HG03565 (cell line): ENCODE data around the gene STK33.
"Not testable (repeated sequence)": the region's sequence is repeated elsewhere in the genome, so short reads cannot be mapped to it uniquely, and the experiment has no call there.

Source experiments
- ATAC-seq: cut with Tn5 transposase; IDR thresholded peaks from one replicate; pipeline ENCODE4 v1.9.1; 2021; ENCODE audit warnings: mild to moderate bottlenecking, moderate library complexity; ENCODE audit not compliant: unreplicated experiment

The STK33 gene

DNA sequence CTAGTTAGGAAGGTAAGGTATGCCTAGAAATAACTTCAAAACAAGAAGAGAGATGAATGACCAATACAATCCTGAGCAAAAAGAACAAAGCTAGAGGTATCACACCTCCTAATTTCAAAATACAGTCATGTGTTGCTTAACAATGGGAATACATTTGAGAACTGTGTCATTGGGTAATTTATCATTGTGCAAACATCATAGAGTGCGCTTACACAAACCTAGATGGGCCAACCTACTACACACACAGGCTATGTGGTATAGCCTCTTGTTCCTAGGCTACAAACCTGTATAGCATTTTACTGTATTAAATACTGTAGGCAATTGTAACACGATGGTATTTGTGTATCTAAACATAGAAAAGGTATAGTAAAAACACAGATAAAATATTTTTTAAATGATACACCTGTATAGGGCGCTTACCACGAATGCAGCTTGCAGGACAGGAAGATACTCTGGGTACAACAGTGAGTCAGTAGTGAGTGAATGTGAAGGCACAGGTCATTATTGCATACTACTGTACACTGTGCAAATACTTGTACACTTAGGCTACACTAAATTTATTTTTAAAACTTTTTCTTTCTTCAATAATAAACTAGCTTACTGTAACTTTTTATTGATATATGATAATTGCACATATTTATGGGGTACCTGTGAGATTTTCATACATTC lies 48.2 kb downstream of the STK33 start:
- no peak for ATAC-seq

- no peak for ATAC-seq
Observed at GRCh38 chr11:8544807-8545206, 49.2 kb downstream of the STK33 start.

GRCh38 chr11:8543278-8543677 lies 50.8 kb downstream of the STK33 start:
- ATAC-seq = no peak

DNA sequence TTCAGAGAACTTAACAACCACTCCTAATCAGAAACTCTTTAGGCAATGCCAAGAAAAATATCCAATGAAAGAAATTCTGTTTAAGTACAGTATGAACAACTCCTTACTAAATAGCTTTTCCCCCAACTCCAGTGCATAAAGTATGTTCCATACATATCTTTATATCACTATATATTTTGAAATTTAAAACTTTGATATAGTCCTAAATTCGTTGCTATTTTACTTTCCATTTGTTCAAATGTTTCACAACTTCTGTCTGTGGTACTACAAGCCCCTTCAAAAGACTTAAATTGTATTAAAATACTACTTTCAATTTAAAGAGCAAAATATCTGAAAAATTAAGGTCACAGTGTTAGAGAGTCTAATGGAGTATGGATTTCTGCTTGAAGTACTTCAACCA lies 52.6 kb downstream of the STK33 start:
- ATAC-seq = no peak

GRCh38 chr11:8533332-8533731 lies 60.7 kb downstream of the STK33 start:
- peak; percentile 64 for ATAC-seq

DNA sequence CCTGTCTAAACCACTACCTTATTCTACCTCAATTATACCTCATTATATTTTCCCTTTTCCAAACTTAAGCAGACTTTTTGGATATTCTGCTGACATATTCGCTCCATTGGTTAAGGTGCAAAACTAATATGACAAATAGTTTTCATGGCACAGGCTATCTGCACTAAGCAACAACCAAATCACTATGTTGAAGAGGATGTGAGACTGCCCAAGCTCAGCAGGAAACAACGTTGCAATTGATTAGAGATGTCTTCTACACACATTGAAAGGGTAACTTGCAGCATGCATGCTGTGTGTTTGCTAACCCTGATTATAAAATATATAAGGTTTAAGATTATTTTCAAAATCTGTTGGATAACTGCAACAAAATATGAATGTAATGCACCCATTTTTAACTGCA lies 61.6 kb downstream of the STK33 start:
- no peak for ATAC-seq

- no peak for ATAC-seq
Observed at GRCh38 chr11:8531982-8532381, 62.0 kb downstream of the STK33 start.

- ATAC-seq = no peak
Observed at GRCh38 chr11:8531312-8531711, 62.7 kb downstream of the STK33 start.

- ATAC-seq = no peak
Observed at GRCh38 chr11:8527939-8528338, 66.1 kb downstream of the STK33 start.

DNA sequence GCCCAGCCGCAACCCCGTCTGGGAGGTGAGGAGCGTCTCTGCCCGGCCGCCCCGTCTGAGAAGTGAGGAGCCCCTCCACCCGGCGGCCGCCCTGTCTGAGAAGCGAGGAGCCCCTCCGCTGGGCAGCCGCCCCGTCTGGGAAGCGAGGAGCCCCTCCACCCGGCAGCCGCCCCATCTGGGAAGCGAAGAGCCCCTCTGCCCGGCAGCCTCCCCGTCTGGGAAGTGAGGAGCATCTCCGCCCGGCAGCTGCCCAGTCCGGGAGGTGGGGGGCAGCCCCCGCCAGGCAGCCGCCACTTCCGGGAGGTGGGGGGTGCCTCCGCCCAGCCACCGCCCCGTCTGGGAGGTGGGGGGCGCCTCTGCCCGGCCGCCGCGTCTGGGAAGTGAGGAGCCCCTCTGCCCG lies 70.6 kb downstream of the STK33 start:
- ATAC-seq = no peak

GRCh38 chr11:8512547-8512946 lies 81.5 kb downstream of the STK33 start:
- no peak for ATAC-seq

DNA sequence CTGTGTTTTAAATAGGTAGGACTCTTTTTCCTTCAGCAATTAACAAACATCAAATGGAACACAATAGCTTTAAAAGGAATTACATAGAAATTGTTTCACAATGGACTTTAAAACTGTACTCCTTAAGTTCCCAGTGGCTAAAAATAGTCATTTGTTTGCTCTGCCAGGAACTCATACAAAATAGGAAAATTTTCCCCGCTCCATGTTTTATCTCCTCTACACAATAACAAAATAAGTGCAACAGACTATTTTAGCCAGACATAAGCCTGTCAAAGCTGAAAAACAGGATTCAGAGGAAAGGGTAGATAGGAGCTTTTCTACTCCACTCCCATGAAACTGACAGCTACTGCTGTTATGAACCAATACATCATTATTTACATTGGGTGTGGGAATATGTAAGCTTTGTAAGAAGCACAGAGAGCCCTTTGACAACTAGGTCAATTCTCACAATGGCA lies 90.1 kb downstream of the STK33 start:
- no peak for ATAC-seq

DNA sequence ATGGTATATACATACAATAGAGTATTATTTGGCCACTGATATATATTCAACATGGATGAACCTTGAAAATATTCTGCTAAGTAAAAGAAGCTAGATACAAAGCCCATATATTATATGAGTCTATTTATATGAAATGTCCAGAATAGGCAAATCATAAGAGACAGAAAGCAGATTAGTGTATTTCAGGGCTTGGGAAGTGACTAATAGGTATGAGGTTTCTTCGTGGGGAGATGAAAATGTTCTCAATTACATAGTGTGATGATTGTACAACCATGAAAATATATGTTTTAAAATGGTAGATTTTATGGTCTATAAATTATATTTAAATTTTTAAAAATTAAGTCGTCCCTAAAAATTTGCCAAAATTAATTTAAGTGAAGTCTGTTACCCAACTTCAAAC lies 92.2 kb downstream of the STK33 start:
- no peak for ATAC-seq

DNA sequence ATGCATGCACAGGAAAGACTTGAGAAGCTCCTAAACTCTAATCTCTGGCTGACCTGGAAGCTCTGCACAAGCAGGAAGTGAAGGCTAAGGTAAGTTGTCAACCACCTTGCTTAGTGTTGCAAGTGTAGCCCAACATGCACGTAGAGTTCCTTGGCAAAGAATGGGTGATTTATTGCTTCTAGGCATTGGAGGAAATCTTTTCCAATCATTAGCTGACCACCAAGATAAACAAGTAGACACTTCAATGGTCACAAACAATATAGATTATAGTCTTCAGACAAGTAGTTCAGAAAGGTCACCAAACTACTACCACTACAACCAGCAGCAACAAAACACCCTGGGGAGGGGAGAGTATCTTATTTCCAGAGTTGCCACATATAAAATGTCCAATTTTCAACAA lies 105.6 kb downstream of the STK33 start:
- no peak for ATAC-seq

DNA sequence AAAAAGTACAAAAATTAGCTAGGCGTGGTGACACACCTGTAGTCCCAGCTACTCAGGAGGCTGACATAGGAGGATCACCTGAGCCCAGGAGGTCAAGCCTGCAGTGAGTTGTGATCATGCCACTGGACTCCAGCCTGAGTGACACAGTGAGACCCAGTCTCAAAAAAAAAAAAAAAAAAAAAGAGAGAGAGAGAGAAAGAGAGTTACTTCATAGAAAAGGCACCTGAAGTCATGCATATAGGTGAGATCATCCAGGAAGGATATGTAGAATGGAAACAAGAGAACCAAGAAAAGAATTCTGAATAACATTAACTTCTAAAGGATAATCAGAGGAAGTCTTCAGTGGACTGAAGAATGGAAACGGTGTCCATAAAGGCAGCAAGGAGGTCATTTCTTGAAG lies 106.8 kb downstream of the STK33 start:
- ATAC-seq = no peak

DNA sequence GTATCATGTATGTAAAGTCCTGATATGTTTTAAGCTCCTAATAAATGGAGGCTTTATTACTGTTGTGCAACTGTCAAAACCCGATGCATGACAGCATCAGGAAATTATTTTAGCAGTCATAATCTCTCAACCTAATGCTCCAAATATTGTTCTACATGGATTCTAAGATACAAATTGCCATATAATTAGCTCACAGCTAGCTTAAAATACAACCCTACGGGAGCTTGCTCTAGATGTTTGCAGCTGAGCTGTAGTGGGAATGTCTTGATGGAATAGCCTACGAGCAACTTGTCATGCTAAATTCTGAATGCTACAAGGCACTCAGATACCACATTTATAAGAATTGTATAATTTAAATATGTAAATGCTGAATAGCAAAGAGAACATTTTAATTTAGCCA lies 109.8 kb downstream of the STK33 start:
- ATAC-seq = no peak

- ATAC-seq = no peak
Observed at GRCh38 chr11:8480858-8481257, 113.2 kb downstream of the STK33 start.

GRCh38 chr11:8477680-8478079 lies 116.3 kb downstream of the STK33 start:
- peak; percentile 89 for ATAC-seq

DNA sequence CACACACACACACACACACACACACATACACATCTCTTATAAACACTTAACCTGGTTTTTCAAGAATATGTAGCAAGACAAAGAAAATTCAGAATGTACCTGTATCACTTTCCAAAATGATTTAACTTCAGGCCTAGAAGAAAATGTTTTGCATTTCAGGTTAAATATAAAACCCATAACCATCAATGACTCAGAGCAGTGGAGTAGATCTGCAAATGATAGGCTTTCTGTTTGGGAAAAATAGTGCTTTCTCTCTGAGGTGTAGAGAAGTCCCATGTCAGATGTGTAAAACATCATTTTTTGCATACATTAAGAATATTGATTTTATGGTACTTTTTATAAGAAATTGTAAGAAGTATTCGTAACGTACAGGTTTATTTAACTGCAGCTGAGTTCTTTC lies 116.9 kb downstream of the STK33 start:
- ATAC-seq = no peak

DNA sequence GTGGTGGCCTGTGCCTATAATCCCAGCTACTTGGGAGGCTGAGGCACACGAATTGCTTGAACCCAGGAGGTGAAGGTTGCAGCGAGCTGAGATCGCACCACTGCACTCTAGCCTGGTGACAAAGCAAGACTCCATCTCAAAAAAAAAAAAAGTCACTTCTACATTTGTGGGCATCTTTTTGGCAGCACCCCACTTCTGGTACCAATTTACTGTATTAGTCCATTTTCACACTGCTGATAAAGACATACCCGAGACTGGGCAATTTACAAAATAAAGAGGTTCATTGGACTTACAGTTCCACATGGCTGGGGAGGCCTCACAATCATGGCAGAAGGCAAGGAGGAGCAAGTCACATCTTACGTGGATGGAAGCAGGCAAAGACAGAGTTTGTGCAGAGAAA lies 126.2 kb downstream of the STK33 start:
- ATAC-seq = not testable (repeated sequence)

GRCh38 chr11:8467356-8467755 lies 126.7 kb downstream of the STK33 start:
- not testable (repeated sequence) for ATAC-seq

- ATAC-seq = not testable (repeated sequence)
Observed at GRCh38 chr11:8466884-8467283, 127.1 kb downstream of the STK33 start.

DNA sequence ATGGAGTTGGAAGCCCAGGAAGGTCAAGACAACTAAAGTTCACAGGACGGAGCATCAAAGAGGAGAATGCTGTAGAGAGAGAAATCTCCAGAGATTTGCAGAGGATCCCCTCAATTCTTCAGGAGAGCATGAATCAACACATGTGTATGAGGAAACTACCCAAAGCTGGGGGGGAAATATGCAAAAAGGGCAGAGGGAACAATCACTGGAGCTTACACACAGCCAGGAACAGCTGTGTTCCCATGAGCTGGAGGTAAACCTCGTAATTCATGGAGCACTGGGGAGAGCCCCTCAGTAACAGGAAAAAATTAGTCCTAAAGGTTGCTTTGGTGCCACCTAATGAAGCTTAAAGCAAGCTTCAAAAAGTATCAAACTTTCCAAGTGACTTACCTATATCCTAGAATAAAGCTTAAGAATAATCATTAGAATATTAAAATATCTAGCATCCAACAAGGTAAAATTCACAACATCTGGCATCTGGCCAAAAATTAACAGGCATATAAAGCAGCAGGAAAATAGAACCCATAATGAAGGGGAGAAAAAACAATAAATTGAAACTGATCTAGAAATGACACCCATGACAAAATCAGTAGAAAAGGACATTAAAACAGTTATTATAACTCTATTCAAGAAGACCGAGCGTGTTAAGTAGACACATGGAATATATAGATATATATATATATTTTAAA lies 134.2 kb downstream of the STK33 start:
- ATAC-seq = no peak
